NB4 (cell line): ENCODE data around the gene DLEC1.

ENCODE experiments used
- DNase-seq: peaks from one replicate; pipeline ENCODE4 v3.0.0; 2010; ENCODE audit warnings: low read depth
- H3K4me3 ChIP-seq: one replicate; pipeline ENCODE4 v1.5.1; 2011; ENCODE audit warnings: mild to moderate bottlenecking, low read depth, low read length, moderate library complexity
- MYC ChIP-seq: IDR thresholded peaks from 2 replicates; pipeline ENCODE4 v1.6.1; 2011; ENCODE audit warnings: low read depth, low read length
- POLR2A ChIP-seq: IDR thresholded peaks from 2 replicates; pipeline ENCODE4 v1.6.1; 2011; ENCODE audit warnings: mild to moderate bottlenecking; ENCODE audit not compliant: insufficient read length; ENCODE audit errors: extremely low read depth
- TF ChIP-seq, protein P1 (sequence below): IDR thresholded peaks from 2 replicates; pipeline ENCODE4 v1.6.1; 2011; ENCODE audit warnings: low read depth, low read length
- TF ChIP-seq, protein P2 (sequence below): IDR thresholded peaks from one replicate; pipeline ENCODE4 v1.5.1; 2012; ENCODE audit warnings: low read depth, low read length

DLEC1 gene

DNA sequence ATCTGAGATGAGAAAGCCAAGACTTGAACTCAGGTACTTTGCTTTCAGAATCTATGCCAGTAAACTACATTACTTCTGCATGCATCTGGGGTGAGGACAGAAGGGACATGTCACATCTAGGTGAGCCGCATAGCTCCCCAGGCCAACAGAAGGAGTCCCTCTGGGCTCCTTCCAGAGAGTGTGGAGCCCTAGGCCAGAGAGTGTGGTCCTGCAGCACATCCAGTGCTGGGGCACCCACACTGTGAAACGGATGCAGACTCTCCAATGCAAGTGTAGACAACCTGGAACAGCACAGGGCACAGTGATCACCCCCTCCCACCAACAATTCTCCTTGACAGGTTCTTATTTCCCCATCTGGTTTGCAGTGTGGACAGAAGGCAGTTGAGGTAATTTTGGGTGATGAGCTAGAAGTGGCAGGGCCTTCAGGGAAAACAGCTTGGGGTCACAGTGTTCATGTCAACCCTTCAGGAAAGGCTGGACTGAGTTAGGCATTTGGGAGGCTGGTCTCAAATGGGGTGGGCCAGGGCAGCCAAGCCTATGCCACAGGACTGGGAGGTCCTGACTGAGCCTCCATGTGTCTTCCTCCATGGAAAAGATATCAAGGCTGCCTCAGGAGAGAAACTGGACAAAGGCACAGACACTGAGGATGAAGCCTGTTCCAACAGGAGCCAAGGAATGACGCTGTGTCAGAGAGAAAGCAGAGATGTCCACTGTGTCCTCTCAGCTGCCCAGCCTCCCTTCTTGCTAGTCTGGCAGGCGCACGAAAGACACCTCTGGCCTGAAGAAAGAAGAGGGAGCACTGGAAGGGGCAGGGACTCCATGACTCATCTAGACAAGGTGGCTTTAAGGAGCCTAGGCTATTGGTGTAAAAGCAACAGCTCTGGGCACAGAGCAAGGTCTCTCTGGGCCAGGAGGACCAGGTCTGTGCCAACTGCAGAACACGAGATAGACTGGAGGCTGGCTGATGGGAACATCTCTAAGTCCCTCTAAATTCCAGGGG, 11.2 kb upstream of the DLEC1 start:
- TF ChIP-seq MYC (no peak), POLR2A (no peak)
- TF ChIP-seq, protein P1, sequence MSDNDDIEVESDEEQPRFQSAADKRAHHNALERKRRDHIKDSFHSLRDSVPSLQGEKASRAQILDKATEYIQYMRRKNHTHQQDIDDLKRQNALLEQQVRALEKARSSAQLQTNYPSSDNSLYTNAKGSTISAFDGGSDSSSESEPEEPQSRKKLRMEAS: no peak
- TF ChIP-seq, protein P2, sequence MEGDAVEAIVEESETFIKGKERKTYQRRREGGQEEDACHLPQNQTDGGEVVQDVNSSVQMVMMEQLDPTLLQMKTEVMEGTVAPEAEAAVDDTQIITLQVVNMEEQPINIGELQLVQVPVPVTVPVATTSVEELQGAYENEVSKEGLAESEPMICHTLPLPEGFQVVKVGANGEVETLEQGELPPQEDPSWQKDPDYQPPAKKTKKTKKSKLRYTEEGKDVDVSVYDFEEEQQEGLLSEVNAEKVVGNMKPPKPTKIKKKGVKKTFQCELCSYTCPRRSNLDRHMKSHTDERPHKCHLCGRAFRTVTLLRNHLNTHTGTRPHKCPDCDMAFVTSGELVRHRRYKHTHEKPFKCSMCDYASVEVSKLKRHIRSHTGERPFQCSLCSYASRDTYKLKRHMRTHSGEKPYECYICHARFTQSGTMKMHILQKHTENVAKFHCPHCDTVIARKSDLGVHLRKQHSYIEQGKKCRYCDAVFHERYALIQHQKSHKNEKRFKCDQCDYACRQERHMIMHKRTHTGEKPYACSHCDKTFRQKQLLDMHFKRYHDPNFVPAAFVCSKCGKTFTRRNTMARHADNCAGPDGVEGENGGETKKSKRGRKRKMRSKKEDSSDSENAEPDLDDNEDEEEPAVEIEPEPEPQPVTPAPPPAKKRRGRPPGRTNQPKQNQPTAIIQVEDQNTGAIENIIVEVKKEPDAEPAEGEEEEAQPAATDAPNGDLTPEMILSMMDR: no peak
- no peak overlapping the region for H3K4me3 ChIP-seq
- no peak for DNase-seq

DNA sequence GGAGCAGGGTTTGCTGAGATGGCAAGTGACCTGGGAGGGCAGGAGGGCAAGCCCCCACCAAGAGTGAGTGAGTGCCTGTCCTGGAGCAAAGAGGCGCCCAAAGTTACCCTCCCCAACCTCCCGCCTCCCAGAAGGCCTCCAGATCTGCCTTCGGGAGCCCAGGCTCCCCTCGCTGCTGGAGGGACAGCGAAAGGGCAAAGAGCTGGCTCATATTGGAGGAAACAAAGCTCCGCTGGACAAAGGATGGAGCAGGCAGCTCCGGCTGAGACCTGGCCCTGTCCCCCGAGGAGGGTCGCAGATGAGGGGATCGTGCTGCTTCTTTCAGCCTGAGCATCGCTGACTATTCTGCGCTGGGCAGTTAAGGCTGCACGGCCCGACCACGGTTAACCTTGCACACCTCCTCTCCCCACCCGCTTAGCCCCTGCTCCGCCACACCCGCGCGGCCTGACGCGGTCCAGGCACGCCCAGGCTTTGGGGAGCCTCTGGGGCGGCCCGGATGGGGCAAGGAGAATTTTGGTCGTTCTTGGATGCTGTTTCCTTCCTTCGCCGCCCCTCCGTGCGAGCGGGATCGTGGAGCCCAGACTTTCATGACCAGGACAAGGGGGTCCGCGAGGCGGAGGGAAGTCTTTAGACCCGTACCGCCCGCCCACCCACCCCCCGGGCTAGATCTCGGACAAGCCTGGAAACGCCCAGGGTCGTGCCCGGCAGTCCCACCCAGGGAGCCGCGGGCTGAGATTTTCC, 10.2 kb upstream of the DLEC1 start:
- no peak for DNase-seq
- no peak overlapping the region for H3K4me3 ChIP-seq
- TF ChIP-seq, protein P1: no peak
- TF ChIP-seq, protein P2: no peak
- TF ChIP-seq POLR2A (no peak), MYC (no peak)

DNA sequence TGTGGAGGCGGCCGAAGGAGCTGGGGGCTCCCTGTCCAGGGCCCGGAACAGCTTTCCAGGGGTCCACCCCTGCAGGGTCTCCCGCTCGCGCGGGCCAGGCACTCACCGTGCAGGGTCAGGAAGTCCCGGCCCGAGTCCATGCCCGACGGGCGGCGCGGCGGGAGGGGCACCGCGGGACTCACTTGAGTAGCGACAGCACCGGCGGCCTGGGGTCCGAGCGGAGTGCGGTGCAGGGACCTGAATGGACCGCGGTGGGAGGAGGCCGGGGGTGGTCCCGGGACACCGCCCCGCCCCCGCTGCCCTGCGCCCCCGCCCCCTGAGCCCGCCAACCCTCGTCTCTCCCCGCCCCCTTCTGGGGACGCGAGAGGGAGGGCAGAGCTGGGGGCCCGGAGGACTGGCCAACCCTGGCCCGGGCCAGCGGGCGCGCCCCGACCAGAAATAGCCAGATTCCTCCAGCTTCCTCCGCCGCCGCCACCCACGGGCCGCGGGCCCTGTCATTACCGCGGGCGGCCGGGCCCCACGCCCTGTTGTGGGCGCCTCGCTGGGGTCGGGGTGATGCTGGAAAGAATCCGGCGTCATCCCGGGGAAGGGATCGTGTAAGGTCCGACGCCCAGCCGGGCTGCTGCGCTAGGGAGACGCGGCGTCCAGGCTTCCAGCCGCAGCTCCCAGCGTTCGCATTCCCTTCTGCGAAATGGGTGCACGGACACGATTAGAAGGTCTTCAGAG, 9.4 kb upstream of the DLEC1 start, which contains the start of gene PLCD1:
Gene PLCD1, minus strand, starts transcription at position 243 of the 726 bp plus-strand sequence. Its CDS starts 103 bp downstream, at position 140.
- no peak within 1 kb of the TSS for H3K4me3 ChIP-seq
- no peak for DNase-seq
- TF ChIP-seq MYC (no peak), POLR2A (no peak)
- TF ChIP-seq, protein P2: no peak
- TF ChIP-seq, protein P1: no peak

DNA sequence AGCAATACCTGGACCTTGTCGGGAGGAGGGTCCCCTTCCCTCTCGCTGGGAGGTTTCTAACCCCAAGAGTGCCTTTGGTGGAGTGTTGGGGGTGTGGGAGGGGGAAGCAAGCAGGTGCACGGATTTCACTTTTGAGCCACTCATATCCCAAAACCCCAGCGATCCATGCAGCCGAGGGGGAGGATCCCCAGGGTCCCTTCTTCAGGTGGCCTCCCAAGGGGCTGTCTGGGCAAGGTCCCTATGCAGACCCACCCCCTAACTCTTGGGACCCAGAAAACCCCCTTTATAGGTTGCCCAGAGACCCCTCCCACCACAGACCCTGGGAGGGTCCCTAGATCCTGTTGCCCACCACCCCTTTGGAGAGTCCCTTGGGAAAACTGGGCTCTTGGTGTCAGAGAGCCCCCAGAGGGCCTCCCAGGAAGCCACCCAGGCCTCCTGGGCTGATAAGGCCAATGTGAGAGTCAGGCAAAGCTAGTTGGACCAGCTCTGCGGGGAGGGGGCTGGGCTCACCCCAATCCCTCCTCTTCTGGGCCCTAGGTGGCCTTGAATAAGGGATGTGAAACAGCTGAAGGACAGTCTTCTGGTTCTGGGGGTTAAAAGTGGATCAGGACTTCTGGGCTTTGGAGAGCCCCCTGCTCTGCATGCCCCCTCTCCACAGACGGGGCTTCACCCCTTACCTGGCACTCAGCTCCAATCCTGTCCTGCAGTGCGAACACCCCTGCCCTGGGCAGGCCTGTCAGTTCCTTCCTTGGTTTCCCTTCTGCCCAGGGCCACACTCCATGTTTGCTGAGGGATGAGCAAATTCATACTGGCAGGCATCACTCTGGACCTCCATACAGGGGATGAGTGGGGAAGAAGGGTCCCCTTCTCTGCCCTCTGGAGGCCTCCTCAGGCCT, 8.6 kb upstream of the DLEC1 start:
- TF ChIP-seq, protein P2: no peak
- TF ChIP-seq MYC: no peak
- no peak for TF ChIP-seq POLR2A
- TF ChIP-seq, protein P1: no peak
- DNase-seq: no peak
- no peak overlapping the region for H3K4me3 ChIP-seq
